GM23248 (cell line): ENCODE results near the gene CHN2.

Experiments
- EZH2 ChIP-seq: fragments of 200-600 bp; sonication (generic); IDR thresholded peaks from 2 replicates; pipeline ENCODE4 v1.6.1; 2018; ENCODE audit warnings: antibody characterized with exemption, mild to moderate bottlenecking; ENCODE audit not compliant: insufficient read depth, poor library complexity, severe bottlenecking
- EZH2phosphoT487 ChIP-seq: fragments of 200-600 bp; sonication (generic); IDR thresholded peaks from 2 replicates; pipeline ENCODE4 v1.6.1; 2018; ENCODE audit warnings: antibody characterized with exemption, moderate library complexity, mild to moderate bottlenecking, low read depth; ENCODE audit not compliant: insufficient read depth

DNA sequence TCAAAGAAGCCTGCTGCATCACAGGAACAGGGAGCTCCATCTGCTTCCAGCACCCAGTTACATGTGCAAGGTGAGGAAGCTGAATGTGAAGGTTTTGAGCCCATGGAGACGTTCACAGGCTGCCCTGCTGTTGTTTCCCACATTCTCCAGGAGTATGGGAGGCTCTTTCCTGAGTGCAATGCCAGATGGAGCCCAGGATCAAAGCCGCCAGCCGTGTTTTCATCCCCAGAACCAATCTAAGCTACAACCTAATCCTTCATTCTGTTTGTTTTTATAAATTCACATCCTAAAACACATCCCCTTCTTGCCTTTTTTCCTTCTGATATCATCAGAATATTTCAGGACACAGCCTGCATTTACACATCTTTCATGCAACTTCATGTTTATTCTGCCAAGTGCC is 270.2 kb downstream of the CHN2 start:
- TF ChIP-seq EZH2 (no peak), EZH2phosphoT487 (no peak)
